Stimulated activated CD8-positive, alpha-beta memory T cell treated with anti-CD3 and anti-CD28 coated beads, Interleukin-7, amount 100 ng/mL, for 24 hours (primary cell): ENCODE data around the gene DSCAML1.

Source experiments
- DNase-seq: peaks from one replicate; pipeline ENCODE4 v3.0.0-alpha.2; 2020; ENCODE audit warnings: low read depth

The DSCAML1 gene

DNA sequence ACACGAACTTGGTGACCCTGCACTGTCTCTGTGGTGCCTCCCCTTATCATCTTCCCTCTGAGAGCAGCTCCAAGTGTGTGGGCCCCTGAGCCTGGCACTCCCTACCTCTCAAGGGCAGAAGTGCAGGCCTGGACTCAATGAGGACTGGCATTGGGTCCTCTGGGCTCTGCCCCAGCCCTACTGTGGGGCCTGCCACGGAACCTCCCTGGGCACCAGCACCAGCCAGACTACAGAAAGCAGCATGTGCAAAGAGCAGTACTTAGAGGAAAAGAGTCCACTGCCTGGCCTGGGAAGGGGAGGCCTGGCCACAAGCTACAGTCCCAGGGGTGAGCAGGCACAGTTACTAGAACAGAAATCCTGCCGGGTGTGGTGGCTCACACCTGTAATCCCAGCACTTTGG, 222.5 kb downstream of the DSCAML1 start:
- DNase-seq: no peak

DNA sequence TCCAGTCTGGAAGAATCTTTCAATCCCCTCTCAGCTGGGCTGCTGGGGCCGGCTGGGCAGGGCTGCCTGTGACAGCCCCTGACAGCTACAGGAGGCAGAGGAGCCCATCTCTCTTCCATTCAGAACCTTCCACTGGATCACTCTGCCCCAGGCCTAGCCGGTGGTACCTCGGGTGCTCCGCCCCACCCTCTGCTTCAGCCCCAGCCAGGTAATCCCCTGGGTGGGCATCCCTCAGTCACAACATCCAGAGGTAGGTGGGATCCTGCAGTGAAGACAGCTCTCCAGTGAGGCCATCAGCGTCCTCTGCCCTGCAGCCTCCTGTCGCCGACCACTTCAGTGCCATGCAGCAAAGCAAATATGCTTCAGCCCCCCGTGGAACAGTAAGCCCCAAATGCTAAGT, 223.7 kb downstream of the DSCAML1 start:
- DNase-seq: no peak

GRCh38 chr11:117572671-117573070, 224.3 kb downstream of the DSCAML1 start:
- DNase-seq: no peak

GRCh38 chr11:117572129-117572528, 224.9 kb downstream of the DSCAML1 start:
- no peak for DNase-seq

GRCh38 chr11:117570701-117571100, 226.3 kb downstream of the DSCAML1 start:
- no peak for DNase-seq

- DNase-seq: no peak
Observed at GRCh38 chr11:117569911-117570310, 227.1 kb downstream of the DSCAML1 start.

GRCh38 chr11:117565709-117566108, 231.3 kb downstream of the DSCAML1 start:
- DNase-seq: no peak

GRCh38 chr11:117564321-117564720, 232.7 kb downstream of the DSCAML1 start:
- no peak for DNase-seq

DNA sequence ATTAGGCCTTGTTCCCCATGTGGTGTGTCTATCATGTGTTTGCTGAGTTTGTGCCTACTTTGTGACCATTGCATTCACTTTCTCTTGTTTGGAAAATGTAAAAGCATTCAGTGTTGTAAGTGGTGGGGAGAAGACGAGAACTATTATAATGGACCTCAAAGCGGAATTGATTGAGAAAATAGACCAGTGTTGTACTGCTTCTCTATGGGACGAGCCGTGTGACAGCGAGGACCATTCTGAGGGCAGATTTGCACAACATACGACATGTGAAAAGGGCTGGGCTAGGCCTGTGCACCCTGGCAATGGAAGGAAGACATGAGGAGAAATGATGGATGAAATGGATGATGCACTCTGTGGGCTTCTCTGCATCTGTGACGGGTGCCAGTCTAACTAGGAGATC, 233.5 kb downstream of the DSCAML1 start:
- no peak for DNase-seq

- DNase-seq: no peak
Observed at GRCh38 chr11:117562136-117562535, 234.9 kb downstream of the DSCAML1 start.

DNA sequence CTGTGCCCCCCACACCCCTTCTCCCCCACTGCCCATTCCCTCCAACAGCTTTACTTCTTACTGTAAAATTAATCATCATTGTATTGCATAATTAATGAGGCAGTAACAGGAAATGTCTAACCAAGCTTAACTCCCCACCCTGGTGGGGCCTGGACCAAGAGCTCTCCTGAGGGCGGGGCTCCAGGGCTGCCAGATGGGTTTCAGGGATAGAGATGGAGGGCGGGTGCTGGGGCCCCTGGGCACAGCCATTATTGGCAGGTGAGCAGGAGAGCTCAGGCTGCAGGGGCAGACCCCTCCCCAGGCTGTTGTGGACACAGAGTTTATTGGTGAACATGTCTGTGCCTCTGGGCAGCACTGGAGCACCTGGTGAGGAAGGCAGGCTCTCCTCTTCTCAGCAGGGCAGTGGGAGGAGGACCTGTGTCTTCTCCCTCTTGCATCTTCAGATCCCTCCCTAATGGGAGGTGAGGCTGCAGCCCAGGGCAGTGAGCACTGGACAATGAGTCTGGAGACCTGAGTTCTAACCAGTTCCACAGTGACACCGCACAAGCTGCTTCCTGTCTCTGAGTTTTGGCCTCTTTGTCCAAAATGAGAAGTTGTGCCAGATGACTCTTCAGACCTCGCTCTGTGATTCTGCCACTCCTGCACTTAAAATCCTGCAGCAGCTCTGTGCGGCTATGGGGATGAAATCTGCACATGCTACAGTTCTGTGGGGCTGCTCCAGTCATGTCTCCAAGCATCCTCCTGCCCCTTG, 236.1 kb downstream of the DSCAML1 start:
- no peak for DNase-seq

- no peak for DNase-seq
Observed at GRCh38 chr11:117559698-117560097, 237.3 kb downstream of the DSCAML1 start.

GRCh38 chr11:117557361-117557760, 239.7 kb downstream of the DSCAML1 start:
- DNase-seq: no peak

DNA sequence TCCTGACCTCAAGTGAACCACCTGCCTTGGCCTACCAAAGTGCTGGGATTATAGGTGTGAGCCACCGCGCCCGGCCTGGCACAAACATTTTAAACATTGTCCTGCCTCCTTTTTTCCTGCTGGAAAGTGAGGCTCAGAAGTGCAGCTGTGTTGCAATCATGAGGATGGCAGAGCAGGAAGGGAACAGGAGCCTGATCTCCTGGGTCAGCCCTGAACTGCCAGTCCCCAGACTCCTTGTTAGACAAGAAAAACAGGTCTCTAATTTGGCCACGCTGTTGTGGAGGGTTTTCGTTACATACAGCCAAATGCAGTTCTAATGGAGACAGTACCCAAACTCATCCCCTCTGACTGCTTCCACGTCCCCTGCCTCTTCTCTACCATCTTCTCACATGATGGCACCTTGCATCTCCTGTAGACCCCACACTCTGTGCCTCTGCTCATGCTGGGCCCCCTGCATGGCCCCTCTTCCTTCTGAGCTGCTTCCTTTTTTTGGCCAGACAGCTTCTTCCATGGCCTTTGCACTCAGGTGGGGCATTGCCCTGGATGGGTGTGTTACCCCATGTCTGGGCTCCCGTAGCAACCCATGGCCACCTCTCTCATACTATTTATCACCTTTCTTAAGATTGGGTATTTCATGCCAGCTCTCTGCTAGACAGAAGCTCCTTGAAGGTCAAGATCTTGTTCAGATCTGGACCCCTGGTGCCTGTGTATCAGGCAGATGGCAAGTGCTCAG, 242.2 kb downstream of the DSCAML1 start:
- DNase-seq: no peak

DNA sequence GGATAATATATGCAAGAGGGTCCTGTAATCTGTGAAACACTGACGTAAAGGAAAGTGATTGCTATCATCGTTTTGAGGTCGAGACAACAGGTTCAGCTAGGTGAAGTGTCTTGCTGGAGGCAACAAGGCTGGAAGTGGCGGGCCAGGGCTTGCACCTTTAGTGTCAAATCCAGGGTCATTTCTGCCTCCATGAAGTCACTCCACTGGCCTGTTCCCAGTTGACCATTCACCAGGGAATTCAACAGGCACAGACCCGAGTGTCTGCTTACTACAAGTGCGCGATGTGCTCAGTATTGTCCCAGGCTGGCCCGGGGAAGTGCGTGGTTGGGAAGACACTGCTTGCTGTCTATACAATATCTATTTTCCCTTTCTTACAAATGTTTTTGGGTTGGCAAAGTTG, 244.4 kb downstream of the DSCAML1 start:
- no peak for DNase-seq

DNA sequence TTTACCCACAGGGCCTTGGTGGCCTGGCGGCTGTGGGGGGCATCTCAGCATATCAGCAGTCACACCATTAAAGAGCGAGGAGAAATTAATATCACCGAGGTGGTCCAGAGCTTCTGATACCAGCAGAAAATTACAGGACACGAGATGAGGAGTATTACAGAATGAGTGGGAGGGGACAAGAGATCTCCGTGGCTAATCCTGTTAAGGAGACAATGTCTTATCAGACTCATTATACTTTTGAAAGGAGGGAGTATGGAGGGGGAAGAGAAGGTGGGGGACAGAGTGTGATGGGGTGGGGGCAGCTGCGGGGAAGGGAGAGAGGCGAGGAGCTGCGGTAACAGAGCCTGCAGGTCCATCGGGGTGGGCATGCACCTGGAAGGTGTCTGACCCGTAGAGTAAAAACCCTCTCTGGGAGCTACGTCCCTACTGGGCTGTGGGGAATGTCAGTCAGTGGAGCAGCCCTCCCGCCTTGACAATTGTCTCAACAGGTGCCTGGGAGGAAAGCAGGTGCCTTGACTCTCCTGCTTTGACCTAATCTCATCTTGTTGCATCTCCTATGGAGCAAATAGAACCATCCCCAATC, 245.2 kb downstream of the DSCAML1 start:
- DNase-seq: no peak

DNA sequence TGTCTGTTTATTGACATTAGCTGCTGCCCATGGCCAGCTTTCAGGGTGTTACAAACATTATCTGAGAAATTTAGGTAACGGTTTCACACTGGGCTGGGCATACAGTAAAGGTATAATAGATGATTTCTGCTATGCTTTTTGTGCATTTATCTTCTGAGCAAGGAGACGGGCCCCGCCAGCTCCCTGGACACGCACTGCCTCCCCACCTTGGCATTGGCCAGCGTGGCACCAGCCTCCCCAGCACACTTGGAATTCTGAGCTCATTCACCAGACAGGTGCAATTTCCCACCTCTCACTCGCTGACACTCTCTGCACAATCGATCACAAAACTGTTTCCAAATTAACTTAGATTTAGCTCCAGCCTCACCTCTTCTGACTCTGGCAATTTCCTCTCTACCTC, 246.6 kb downstream of the DSCAML1 start:
- DNase-seq: no peak

DNA sequence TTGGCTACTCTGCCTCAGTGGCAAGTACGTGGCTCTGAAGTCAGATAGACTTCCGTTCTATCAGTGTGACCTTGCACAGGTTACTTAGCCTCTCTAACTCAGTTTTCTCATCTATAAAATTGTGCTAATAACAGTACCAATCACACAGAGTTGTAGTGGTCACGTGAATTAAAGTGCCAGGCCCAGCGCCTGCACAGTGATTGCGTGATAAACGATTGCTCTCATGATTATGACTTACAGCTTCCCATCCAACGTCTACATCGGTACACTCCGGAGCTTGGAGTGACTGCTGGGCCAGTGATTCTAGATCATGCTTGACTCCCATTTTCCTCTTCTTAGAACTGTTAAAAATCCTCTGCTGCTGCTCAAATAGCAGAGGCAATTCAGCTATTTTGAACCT, 247.6 kb downstream of the DSCAML1 start:
- no peak for DNase-seq

GRCh38 chr11:117548876-117549275, 248.1 kb downstream of the DSCAML1 start:
- DNase-seq: no peak

DNA sequence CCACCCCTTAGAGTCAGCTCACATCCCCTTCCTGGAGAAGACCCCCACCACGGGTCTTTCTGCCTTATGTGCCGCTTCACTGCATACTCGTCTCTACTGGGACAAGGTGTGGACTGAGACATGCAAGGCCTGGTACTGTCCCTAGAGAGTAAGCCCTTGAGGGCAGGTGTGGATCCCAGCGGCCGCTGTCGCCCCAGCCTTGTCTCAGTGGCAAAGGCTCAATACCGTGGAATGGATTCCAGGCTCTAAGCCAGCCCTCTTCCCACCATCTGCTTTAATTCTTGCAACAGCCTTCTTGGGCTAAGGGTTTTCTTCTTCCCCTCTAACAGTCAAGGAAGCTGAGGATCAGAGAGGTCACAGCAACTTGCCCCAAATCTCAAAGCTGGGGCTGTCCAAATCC, 249.1 kb downstream of the DSCAML1 start:
- DNase-seq: no peak

DNA sequence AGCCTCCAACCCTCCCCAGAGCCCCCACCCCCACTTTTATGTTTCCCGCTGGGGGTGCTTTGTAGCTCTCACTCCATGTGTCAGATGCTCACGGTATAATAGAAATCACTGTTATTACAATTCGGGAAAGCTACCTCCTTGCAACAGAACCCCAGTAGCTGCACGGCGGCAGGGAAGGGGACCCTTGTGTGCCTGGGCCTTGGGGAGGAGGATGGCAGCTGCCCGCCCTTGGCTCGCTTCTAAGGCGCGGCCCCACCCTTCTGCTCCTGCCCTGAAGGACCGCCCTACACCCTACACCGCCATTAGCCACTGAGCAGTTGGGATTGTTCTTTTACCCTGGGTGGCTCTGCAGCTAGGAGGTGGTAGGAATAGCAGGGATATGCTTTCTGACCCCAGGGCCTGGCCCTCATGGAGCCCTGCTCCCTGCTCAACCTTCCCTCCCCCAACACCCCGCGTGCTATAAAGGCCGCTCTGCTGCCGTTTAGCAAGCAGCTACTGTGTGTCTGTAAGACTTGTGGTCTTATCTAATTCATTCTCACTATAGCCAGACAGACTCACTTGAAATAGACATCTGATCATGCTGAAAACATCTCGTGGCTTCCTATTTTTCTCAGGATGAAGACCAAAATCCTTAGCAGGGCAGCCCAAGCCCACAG, 249.7 kb downstream of the DSCAML1 start:
- no peak for DNase-seq

GRCh38 chr11:117546431-117547194, 250.4 kb downstream of the DSCAML1 start:
- no peak for DNase-seq
